ENCODE results near the gene CCR9.
"Not testable (repeated sequence)": the region's sequence is repeated elsewhere in the genome, so short reads cannot be mapped to it uniquely, and the experiment has no call there.

CCR9 gene, protein sequence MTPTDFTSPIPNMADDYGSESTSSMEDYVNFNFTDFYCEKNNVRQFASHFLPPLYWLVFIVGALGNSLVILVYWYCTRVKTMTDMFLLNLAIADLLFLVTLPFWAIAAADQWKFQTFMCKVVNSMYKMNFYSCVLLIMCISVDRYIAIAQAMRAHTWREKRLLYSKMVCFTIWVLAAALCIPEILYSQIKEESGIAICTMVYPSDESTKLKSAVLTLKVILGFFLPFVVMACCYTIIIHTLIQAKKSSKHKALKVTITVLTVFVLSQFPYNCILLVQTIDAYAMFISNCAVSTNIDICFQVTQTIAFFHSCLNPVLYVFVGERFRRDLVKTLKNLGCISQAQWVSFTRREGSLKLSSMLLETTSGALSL

DNA sequence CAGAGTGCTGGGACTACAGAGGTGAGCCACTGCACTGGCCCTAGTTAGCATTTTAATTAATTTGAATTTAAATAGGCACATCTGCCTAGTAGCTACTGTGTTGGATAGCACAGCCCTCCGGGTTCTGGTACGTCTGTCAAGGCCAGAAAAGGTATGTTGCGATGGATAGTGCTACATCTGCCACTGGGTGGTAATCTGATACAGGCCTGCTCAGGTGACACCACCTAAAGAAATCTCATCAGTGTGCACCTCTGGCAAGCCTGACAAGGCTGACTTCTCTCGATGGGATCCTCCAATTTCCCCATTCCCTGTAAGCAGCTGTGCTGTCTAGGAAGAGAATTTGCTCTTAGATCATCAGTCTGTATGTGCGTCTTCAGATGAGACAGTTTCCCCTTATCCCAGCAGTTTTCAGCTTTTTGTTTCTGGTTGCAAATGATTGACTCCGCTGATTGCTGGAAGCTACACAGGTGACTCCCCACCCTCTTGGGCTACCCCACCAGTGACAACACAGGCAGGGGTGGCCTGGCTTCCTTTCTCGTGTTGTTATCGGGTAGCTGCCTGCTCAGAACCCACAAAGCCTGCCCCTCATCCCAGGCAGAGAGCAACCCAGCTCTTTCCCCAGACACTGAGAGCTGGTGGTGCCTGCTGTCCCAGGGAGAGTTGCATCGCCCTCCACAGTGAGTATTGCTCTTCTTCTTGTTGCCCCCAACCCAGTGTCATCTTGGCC, at the start of gene CCR9:
CCR9 (plus strand) TSS at position 565 of the 727 bp plus-strand sequence. CDS start 8,391 bp downstream, outside the sequence.
- DNase-seq: no peak

DNA sequence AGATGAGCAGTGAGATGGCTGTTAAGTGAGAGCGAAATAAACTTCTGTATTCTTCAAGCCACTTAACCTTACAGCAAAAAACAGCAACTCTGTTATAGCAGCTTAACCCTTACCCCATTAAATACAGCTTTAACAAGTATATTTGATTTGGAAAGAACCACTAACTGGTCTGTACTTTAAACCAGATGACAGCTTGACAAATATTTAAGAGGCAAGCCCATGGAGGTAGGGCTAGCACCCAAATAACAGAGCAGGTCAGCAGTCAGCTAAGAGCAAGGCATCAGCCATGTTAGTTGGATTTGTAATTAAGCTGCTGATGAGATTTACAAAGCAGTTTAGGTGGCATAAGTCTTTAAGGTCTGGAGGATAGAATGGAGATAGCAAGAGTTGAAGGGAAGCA, 47.9 kb upstream of the CCR9 start:
- no peak for DNase-seq

DNA sequence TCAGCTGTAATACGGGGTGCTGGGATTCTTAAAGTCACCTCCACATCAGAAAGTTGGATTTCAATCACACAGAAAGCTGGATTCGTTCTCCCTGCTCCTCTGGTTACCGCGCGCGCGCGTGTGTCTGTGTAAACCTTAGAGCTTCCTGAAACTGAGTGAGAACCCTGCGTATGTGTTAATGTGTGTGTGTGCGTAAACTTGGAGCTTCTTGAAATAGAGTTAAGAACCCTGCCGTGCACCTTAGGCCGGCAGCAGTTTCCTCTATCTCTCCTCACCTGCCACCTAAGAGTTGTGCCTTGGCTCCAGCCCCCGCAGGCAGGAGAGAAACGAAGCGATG, 45.0 kb upstream of the CCR9 start:
- no peak for DNase-seq

DNA sequence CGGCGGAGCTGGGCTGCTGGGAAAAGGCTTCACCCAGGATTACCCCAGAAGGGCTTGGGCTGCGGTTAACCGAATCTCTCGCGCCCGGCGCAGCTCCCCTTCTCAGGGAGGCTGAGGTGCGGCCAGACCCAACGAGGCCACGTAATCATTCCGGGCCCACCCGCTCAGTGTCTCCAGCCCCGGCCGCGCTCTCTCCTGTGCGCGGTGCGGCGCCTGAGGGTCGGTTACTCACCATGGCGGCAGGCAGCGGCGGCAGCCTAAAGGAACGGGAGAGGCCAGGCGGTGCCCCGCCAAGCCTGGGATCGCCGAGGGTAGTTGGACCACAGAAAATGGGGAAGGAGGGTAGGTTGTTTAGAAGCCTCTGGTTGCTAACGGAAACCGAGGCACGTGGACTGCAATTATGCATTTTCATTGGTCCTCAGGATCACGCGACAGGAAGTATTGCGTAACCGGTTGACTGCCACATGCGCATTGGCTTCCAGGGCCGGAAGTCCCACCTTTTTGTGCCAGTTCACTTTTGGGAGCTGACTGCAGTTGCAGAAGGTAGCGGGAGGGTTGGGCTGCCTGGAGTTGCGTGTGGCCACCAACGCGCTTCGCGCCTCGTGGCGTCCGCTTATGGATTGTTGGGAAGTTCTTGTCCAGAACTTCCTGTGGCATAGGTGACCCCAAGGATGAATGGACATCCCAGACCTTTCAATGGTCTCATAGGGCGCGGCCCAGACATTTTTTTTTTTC, 44.4 kb upstream of the CCR9 start, which contains the start of gene LZTFL1:
LZTFL1 (minus strand) TSS at position 363 of the 735 bp plus-strand sequence; CDS start at position 235, 128 bp downstream.
- peak; percentile 94 for DNase-seq

DNA sequence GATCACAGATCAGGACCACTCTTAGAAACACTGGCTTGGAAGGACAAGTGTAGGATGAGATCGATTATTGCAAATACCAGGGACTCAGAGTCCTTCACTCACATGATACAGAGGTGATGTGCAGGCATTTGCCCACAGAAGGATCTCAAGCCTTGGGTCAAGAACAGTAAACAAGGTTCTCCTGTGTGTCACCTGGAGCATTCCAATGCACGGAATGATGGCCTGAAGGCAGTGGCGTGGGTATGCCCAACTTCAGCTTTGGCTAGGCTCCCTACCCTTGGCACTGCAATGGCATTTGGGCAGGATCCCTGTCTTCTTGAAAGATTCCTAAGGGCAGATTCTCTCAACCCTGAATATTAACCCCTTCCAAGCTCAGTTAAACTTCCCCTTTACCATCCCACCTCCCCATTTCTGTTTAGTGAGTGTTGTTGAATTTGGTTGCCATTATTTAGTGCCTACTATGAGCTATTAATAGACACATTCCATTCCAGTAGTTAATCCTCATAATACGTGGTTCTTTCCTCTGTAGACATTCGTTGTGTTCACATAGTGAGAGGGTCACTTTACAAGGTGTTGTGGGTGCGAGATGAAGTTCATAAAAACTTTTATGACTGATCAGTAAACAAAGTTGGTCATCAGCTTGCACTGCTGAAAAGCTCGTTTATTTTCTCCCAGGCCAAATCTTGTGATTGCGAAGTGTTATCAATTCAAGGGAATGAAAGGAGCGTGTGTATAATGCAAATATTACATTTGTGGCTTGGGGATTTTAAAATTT, 43.3 kb upstream of the CCR9 start:
- DNase-seq: no peak

DNA sequence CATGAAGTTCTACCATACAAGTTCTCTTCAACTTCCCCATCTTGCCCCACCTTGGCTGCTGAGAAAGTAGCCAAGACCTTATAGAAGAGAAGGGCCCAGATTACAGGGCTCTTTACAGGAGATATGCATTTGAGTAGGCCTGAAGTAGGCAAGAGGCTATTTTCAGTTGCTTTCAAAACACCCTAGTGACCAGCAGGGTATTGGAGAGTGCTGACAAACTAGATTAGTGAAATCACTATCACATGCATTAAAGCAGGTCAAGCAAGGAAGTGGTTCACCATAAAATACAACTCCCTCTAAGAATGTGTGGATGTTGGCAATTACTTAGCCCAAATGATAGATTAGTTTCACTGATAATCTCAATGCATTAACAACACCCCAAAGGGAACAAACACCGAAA, 41.7 kb upstream of the CCR9 start:
- no peak for DNase-seq

DNA sequence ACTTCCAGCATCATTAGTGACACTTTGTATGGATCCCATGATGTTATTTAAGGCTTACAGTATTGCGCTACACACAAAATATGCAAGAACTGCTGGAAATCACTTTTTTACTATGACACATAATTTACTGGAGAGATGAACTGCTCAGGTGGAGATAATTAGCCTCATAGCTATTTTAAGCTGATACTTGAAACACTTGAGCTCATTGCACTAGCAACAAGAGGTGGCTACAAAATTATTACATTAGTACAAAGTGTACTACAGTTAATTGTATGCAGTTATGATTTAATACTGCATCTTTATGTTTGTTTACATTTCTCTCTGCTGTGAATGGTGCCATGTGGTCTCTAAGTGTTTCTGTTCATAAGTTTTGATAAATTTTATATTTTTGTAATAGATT, 38.0 kb upstream of the CCR9 start:
- DNase-seq: no peak

DNA sequence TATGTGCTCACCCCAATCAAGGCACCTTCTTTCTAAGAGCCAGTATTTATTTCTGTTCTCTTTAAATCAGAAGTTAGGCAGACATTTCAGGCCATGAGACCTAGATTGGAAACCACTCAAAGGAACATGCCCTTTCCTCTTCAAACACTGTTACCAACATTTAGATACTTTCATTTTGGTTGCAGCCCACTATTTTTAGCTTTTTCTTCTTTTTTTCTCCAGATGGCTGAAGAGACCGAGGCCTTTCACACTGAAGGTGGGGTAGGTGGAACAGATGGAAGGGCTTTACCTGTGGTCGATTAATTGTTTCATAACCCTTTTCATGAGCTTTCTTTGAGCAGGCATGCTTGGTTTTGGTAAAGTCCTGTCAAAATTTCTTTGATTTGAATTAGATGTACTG, 33.5 kb upstream of the CCR9 start:
- DNase-seq: no peak

DNA sequence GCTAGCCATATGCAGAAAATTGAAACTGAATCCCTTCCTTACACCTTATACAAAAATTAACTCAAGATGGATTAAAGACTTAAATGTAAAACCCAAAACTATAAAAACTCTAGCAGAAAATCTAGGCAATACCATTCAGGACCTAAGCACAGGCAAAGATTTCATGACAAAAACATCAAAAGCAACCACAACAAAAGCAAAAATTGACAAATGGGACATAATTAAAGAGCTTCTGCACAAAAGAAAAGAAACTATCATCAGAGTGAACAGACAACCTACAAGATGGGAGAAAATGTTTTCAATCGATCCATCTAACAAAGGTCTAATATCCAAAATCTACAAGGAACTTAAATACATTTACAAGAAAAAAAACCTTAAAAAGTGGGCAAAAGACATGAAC, 30.0 kb upstream of the CCR9 start:
- DNase-seq: not testable (repeated sequence)

DNA sequence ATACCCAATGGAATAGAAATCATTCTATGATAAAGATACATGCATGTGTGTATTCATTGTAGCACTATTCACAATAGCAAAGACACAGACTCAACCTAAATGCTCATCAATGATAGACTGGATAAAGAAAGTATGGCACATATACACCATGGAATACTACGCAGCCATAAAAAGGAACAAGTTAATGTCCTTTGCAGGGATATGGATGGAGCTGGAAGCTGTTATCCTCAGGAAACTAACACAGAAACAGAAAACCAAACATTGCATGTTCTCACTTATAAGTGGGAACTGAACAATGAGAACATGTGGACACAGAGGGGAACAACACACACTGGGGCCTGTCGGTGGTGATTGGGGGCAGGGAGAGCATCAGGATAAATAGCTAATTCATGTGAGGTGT, 29.3 kb upstream of the CCR9 start:
- not testable (repeated sequence) for DNase-seq

DNA sequence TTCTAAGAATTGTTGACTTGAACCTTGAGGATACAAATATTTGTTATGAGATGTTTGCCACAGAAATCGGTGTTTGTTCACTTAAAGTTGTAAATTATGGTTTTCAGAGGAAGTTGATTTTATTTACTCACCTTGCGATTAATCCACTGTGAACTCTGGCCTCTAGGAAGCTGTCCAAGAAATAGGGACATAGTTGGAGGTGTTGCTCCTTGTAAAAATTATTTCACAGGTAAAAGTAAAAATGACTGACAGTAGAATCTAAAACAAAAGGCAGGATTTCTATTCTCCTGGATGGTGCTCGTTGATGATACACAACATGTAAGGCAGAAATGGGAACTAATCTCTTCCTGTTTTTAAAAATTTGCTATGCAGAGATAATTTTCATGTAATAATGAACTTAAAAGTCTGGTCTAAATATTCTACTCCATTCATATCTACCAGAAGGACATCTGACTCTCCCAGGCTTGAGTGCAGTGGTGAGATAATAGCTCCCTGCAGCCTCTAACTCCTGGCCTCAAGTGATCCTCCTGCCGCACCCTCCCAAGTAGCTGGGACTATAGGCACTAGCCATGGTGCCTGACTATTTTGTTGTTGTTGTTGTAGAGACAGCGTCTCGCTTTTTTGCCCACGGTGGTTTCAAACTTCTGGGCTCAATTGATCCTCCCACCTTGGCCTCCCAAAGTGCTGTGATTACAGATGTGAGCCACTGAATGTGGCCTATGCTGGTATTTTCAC, 27.4 kb upstream of the CCR9 start:
- DNase-seq: no peak

DNA sequence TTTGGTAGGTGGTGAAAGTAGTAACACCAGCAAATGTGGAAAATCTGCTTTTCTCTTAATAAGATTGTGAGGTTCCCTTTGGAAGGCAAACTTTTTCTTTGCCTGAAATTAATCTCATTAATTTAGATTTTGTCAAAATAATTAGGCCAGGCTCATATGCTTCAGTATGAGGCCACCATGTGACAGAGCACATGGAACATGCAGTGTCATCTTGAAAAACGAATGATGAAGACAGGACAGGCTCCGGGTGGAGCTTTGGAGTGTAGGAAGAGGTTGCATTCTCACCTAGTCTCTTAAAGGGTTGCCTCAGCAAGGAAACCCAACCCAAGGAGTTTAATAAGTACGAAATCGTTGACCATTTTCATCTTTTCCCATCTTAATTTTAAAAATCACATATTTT, 25.9 kb upstream of the CCR9 start:
- DNase-seq: no peak

DNA sequence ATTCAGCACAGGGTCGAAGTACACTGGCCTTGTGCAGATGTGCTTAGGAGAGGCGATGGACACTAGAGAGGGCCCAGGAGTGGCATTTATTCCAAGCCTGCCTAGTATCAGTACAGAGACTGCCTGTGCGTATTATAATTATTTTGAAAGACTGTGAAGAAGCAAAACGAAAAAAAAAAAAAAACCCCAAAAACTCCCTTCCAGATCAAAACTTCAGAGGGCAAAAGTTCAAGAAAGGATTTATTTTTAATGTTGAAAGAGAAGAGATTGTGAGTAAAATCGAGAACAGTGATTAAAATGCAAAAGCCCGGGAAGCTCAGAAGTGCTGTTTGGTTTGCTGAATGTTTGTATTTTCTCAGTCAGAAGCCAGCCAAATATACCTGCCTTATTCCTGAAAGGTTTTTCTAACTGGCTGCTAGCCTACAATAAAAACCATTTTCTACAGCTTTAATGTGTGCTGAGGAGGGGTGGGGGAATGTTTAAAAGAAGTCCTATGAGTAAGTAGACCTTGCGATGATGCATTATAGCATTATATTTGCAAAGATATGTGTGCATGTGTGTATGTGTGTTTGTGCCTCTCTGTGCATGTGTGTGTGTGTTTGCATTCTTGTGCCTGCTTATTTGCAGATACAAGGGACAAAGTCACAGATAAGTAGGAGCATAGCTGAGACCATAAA, 25.2 kb upstream of the CCR9 start:
- no peak for DNase-seq

DNA sequence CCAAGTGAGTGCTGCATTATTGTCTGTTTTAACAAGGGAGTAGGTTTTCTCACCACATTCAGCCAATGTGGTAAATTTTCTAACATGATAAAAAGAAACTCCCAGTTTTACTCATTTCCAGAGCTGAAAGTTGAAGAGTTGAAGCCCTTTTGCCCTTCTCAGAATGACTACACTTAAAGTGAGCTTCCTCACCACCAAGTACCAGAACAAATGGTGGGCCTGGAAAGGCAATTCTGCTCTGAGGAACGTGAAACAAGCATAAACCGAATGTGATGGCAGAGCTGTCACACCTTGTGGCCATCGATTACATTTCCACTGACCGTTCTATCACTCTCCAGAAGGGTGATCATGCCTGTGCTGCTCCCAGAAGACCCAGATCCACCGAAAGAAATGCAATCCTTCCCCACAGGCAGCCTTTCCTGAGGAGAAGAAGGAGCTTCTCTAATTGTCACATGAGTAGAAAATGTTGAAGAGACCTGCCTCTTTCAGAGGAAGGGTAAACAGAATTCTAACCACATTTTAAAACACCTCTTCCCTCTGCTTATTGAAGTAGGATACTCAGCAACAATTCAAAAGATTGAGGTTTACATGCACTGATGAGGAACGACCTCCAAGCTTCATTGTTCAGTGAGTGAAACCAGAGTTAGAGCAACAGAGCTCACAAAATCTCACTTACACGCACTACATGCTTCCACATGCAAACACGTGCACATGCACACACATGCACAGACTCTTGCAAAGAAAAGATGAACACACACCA, 21.4 kb upstream of the CCR9 start:
- DNase-seq: no peak

DNA sequence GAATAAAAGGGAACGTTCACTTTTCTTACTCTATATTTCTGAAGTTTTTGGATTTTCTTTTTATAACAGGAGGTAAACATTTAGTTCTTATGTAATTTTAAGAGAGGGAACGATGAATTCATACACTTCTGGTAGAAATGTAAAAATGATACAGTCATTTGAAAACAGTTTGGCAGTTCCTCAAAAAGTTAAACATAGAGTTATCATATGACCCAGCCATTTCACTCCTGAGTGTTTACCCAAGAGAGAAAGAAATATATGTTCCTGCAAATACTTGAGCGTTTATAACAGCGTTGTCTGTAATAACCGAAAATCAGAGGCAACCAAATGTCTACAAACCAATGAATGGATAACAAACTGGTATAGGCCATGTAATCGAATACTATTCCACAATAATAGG, 20.8 kb upstream of the CCR9 start:
- no peak for DNase-seq

DNA sequence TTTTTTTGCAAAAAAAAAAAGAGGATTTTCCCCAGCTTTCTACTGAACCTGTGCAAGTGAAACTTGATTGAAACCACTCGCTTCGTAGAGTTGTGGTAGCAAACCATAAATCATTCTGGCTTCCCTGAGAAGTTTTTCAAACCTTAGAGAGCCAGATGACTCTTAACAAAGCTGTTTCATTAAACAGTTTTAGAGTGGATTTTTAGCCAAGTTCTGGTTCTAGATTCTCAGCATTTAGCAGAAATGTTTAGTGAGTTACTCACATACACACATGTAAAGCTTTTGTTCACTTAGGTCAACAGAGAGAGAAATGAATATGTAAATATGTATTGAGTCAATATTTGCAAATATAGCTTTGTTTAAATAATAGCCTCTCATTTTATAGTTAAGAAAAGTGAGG, 18.1 kb upstream of the CCR9 start:
- DNase-seq: no peak

DNA sequence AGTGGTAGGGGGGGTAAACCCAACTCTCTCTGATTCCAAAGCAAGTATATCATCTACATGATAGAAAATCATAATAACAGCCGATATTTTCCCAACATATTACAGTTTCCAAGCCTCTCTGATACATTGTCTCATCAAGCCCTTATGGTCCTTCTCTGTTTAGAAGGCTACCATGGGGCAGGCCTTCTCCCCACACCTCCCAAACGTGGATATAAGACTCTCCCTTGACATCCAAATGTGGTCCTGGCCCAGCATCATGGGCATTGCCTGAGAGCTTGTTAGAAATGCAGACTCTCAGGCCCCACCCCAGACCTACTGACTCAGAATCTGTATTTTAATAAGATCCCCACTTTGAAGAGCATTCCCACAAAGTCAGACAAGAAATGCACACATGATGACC, 17.7 kb upstream of the CCR9 start:
- no peak for DNase-seq

DNA sequence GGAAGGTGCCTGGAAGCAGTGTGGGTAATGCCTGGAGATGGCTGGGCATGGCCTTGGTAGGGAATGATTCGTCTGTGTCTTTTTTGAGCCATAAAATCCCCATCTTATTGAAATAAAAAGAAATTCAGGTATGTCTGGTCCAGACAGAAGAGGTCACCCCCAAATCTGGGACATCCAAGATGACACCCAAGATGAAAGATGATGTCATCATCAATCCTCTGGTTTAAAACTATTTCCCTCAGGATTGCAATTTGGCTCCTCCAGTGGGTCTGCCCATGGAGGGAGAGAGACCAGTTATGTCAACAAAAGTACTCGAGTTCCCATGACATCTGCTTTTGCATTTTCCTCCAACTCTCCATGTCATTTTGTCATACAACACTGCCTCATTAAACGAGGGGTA, 16.7 kb upstream of the CCR9 start:
- DNase-seq: no peak

DNA sequence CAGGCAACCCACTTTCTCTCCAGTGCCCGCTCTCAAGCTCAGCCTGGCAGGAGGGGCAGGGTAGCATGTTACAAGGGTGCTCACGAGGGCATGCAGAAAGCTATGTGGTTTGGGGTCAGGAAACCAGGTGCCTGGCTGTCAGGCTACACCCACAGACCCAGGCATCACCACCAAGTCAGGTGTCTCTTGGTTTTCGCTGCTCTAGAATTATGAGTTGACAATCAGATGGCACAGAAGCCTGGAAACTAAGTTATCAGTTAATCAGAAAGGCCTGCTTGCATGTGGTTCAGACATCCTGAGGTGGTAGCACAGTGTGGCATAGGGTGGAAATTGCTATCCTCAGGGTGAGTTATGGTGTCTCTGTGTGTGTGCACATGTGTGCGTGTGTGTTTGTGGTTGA, 16.2 kb upstream of the CCR9 start:
- no peak for DNase-seq

DNA sequence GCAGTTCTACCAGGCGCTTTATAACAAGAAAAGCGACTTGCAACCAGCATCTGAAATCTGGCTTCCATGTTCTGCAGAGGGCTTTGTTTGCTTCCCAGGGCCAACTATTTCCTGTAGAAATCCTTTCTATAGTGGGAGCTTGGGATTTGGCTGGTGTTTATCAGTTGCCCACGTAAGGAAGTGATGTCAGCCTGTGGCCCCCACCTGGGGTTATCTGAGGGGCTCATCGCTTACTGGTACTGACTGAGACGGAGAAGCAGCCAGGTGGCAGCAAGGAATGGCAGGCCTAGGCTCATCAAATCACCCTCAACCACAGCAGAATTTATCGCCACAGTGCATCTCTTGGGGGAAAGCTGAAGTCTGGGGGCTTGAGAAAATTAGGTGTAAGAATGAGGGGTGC, 14.6 kb upstream of the CCR9 start:
- DNase-seq: no peak

DNA sequence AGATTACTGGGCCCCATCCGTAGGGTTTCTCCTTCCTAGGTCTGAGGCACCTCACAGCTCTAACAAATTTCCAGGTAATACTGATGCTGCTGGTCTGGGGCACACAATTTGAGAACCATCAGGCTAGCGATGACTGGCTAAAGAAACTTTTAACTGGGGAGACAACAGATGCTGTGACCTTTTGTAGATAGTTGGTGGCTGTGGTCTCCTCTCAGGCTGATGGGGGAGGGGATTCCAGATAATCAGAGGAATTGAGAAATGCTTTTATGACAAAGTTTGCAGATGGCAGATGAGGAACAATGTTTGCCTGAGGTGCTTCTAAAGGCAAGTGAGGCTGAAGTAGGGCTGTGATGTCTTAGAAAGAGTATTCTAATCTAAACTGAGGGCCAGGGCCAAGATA, 13.8 kb upstream of the CCR9 start:
- no peak for DNase-seq

All from NCI-H345 (cell line).